VCaP (cell line): Measurements from ENCODE around the gene LPIN2.

Experiments
- H3K27ac ChIP-seq: fragments of 450-650 bp; 2 replicates; pipeline ENCODE4 v1.5.1; 2017
- TF ChIP-seq, protein P1 (sequence below): fragments of 450-650 bp; conservative IDR thresholded peaks from 2 replicates; pipeline ENCODE4 v1.5.1; 2017; ENCODE audit warnings: mild to moderate bottlenecking, moderate library complexity

LPIN2 gene

DNA sequence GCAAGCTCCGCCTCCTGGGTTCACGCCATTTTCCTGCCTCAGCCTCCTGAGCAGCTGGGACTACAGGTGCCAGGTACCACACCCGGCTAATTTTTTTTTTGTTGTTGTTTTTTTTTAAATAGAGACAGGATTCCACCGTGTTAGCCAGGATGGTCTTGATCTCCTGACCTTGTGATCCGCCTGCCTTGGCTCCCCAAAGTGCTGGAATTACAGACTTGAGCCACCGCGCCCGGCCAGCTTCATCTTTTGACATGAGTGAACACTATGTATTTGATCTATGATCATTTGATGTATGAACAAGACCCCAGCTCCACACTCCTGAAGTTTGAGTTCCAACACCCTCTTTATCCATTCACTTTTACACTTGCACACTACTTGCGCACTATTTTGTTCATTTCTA lies 43.4 kb upstream of the LPIN2 start:
- no peak overlapping the region for H3K27ac ChIP-seq
- TF ChIP-seq, protein P1, sequence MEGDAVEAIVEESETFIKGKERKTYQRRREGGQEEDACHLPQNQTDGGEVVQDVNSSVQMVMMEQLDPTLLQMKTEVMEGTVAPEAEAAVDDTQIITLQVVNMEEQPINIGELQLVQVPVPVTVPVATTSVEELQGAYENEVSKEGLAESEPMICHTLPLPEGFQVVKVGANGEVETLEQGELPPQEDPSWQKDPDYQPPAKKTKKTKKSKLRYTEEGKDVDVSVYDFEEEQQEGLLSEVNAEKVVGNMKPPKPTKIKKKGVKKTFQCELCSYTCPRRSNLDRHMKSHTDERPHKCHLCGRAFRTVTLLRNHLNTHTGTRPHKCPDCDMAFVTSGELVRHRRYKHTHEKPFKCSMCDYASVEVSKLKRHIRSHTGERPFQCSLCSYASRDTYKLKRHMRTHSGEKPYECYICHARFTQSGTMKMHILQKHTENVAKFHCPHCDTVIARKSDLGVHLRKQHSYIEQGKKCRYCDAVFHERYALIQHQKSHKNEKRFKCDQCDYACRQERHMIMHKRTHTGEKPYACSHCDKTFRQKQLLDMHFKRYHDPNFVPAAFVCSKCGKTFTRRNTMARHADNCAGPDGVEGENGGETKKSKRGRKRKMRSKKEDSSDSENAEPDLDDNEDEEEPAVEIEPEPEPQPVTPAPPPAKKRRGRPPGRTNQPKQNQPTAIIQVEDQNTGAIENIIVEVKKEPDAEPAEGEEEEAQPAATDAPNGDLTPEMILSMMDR, result no peak

- TF ChIP-seq, protein P1, result no peak
- H3K27ac ChIP-seq, result no peak overlapping the region
Measured at GRCh38 chr18:3055816-3056215, 42.9 kb upstream of the LPIN2 start.

DNA sequence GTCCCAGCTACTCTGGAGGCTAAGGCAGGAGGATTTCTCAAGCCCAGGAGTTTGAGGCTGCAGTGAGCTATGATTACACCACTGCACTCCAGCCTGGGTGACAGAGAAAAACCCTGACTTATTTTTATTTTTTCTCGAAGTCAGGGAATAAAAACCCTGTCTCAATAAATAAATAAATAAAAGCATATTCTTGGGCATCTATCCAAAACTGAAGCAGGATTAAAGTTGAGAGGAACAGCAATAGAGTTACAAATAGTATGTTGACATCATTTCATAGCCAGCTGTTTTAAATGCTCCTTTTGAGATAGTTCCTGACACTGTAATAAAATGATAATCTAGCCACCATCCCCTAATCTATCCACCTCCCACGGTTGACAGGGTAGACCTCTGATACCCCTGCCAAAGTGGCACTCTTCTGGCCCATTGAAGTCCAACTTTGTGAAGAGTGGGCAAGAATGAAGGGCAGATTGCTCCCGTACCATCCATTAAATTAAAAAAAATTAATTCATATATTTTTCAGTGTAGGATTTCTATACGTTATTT lies 42.3 kb upstream of the LPIN2 start:
- TF ChIP-seq, protein P1, result no peak

GRCh38 chr18:3054780-3055179 lies 41.8 kb upstream of the LPIN2 start:
- TF ChIP-seq, protein P1, result no peak
- no peak overlapping the region for H3K27ac ChIP-seq

More for the DNA sequence above, 42.3 kb upstream of the LPIN2 start:
- no peak overlapping the region for H3K27ac ChIP-seq

DNA sequence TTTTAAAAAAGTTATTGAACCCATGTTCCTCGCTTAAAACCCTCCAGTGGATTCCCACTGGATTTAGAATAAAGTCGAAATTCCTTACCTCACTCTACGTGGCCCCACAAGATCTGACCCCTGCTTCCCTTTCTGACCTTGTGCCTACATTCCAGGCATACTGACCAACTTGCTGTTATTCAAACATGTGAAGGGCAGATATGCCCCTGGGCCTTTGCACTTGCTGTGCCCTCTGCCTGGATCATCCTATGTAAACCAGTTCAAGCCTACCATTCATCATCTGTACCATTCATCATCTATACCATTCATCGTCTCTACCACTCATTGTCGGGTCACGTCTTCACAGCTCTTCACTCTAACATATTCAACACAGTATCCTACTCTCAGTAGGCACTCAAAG lies 41.3 kb upstream of the LPIN2 start:
- TF ChIP-seq, protein P1, result no peak
- no peak overlapping the region for H3K27ac ChIP-seq

DNA sequence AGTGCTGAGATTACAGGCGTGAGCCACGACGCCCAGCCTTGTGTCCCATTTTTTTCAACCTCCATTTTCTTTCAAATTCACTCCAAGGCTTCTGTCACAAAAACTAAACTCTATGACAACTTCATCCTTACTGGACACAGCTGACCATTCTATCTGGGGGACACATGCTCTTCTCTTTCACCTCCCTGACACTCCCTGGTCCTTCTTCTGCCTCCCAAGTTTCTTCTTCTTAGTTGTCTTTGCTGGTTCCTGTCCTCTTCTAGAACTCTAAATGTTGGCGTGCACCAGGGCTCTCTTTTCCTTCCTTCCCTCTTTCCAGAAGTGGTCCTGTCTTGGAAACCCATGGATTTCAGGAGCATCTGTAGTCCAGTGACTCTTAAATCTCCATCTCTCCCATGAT lies 40.1 kb upstream of the LPIN2 start:
- no peak overlapping the region for H3K27ac ChIP-seq

GRCh38 chr18:3052411-3052758 lies 39.4 kb upstream of the LPIN2 start:
- TF ChIP-seq, protein P1, result no peak
- no peak overlapping the region for H3K27ac ChIP-seq

More for the DNA sequence above, 40.1 kb upstream of the LPIN2 start:
- TF ChIP-seq, protein P1, result no peak
